GM20000 (cell line): ENCODE results near the gene NRDC.

Experiments
- DNase-seq: peaks from one replicate; pipeline ENCODE4 v3.0.0; 2012; ENCODE audit warnings: low spot score
- TF ChIP-seq, protein P1 (sequence below): IDR thresholded peaks from 2 replicates; pipeline ENCODE4 v1.5.1; 2012; ENCODE audit warnings: mild to moderate bottlenecking, control low read depth; ENCODE audit errors: extremely low read depth, missing control alignments

The NRDC gene

DNA sequence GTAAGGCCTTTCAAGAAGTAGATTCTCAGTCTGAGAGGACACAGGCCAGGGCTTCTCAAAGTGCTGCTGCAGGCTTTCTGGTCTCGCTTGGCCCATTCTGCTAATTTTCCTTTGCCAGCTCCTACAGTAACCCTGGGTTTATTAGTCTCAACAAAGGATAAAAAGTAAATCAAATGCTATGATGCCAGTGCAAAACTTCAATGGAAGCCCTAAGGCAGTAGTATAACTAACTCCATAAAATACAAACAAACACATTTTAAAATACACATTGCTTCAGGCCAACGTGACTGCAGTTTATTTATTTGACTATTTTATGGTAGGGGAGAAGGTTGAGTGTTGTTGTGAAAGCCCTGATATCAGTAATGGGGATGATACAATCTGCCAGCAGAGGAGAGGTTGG lies 89.6 kb downstream of the NRDC start:
- TF ChIP-seq, protein P1, sequence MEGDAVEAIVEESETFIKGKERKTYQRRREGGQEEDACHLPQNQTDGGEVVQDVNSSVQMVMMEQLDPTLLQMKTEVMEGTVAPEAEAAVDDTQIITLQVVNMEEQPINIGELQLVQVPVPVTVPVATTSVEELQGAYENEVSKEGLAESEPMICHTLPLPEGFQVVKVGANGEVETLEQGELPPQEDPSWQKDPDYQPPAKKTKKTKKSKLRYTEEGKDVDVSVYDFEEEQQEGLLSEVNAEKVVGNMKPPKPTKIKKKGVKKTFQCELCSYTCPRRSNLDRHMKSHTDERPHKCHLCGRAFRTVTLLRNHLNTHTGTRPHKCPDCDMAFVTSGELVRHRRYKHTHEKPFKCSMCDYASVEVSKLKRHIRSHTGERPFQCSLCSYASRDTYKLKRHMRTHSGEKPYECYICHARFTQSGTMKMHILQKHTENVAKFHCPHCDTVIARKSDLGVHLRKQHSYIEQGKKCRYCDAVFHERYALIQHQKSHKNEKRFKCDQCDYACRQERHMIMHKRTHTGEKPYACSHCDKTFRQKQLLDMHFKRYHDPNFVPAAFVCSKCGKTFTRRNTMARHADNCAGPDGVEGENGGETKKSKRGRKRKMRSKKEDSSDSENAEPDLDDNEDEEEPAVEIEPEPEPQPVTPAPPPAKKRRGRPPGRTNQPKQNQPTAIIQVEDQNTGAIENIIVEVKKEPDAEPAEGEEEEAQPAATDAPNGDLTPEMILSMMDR = no peak
- DNase-seq = no peak

DNA sequence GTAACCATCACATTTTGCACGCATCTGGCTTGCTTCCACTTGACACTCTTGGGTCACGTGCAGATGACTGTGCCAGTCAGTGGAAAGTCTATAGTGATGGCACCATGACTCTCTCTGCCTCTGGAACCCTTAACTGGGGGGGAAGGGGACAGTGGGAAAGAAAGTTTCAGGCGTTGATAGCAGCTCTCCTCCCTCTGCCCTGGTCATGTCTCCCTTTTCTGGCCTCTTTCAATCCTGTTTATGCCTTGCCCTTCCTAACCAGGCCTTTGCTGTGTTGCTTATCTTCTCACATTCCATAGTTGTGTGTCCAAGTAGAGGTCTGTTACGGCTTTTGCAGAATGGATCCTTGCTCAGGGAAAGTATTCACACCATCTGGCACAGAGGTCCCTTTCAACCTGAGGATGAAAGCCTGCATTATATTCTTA lies 93.5 kb downstream of the NRDC start:
- no peak for DNase-seq
- TF ChIP-seq, protein P1 = no peak

DNA sequence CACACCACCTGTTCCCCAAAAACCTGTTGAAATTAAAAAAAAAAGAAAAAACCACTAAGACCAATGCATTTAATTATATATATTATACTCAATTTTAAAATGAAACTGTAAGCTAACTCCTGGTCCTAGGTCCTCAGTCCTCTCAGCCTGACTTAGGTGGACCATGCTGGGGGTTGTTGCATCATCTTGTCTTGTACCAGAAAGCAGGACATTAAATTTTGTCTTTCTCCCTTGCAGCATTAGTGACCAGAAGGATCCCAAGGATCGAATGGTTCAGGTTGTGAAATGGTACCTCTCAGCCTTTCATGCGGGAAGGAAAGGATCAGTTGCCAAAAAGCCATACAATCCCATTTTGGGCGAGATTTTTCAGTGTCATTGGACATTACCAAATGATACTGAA lies 97.6 kb downstream of the NRDC start:
- TF ChIP-seq, protein P1 = no peak

DNA sequence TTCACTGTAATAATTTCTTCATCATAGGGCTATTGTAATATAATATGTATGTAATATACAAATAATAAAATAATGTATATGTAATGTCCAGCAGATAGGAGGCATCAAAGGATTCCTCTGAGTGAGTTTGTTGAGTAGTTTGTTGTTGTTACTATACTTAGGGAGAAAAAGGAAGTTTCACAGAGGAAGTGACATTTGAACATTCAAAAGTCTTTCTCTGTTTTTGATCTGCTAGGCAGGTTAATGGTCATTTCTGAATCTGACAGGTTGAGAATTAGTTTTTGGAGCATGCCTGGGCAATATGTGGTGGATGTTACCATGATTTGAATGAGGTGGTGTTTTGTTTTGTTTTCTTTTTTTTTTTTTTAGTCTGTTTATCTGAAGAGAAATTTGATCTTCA lies 102.1 kb downstream of the NRDC start:
- peak; percentile 10 for DNase-seq
- TF ChIP-seq, protein P1 = no peak

More for the DNA sequence above, 97.6 kb downstream of the NRDC start:
- no peak for DNase-seq

DNA sequence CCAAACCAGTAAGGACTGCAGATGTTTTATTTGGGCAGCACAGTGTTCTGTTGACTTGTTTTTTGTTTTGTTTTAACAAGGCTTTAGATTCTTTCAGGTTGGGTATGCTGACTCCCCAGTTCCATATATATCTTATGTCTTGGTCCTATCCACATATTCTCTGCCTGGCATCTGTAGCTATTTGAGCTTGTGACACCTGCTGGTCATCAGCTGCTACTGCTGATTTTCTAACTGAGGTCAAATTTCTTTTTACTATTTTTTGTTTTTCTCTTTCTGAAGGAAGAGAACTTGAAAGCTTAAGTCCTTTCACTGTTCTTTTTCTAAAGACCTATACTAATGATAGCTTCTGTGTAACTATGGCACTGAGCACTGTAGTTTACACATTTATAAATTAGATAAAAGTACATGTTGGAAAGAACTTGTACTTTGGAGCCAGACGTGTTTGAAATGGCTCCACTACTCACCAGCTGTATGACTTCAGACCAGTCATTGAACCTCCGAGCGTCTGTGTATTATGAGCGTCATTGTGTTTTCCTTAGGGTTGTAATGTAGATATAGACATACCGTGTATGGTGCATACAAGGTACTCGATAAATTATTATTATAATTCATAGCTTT lies 109.4 kb downstream of the NRDC start:
- TF ChIP-seq, protein P1 = peak; percentile 41
- peak; percentile 46 for DNase-seq

DNA sequence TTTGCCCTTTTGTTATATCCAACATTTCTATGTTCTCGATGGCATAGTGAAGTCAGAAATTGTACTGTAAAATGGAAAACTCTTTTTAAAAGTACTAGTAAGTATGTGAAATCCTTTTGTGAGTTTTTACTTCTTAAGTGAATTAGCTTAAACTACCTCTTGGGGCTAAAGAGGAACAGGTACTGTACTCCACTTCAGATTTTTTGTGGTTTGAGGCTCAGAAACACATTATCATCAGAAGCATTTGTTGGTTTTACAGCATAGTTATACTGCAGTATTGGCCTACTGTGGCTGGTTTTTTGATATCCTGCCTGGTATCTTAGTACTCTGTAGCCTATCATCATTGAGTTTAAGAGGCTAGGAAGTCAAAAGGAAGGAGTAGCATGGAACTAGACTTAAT lies 117.2 kb downstream of the NRDC start:
- TF ChIP-seq, protein P1 = no peak
- no peak for DNase-seq

DNA sequence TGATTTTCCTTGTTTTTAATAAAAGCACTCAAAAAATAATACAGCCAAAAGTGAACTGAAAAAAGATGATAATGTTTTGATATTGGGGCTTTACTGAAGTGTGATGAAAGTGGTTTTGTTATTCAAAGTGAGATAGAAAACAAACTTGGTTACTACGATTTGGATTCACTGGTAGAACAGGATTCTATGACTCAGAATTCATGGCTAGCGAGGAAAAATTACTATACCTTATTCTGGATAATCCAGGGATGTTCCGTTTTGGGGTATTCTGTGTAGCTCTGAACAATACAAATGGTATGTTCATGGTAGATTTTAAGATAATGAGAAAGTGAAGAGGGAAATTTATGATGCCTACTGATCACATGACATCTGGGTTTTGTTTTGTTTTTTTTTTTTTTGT lies 117.7 kb downstream of the NRDC start:
- TF ChIP-seq, protein P1 = no peak
- DNase-seq = no peak
